Activated CD4-positive, alpha-beta T cell treated with anti-CD3 and anti-CD28 coated beads for 24 hours (primary cell): Measurements from ENCODE around the gene FBXL16.
A peak's percentile ranks its signal among the peaks of the same experiment; 100 is the strongest.
"Not testable (repeated sequence)": the region's sequence is repeated elsewhere in the genome, so short reads cannot be mapped to it uniquely, and the experiment has no call there.

Experiments
- DNase-seq, 2 donors: peaks; one replicate each; pipeline ENCODE4 v3.0.0-alpha.2; 2020; ENCODE audit warnings: low read depth in 2 of 2

Gene FBXL16

DNA sequence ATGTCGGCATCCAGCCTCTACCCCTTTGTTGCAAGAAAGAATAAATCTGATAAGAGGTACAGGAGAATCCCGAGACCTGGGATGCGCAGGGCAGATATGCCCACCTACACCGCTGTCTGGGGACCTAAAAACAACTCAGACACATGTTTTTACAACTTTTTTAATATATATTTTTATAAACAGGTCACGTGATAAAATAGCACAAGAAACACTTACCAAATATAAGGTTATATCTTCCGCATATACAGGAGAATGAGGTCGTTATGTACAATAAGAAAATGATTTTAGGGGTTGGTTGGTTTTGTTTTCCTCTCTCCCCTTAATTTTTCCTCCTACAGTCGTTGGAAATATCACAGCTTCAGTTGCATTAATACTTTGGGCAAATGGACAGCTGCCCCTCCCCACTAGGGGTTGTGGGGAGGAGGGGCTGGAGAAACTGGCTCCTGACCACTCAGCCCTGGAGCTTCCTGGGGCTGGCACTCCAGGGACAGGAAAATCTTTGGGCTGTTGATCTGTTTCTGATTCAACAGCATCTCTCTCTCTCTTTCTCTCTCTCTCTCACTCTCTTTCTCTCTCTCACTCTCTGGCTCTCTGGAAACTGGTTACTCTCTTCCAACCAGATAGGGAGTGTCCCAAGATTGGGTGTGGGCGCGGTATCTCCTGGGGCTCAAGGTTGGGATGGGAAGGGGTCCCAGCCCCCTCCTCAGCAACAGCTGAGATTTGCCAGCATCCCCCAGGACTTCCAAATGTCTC is 13.1 kb downstream of the FBXL16 start:
- DNase-seq: no peak

- not testable (repeated sequence) for DNase-seq
Measured at GRCh38 chr16:691242-691641, 14.4 kb downstream of the FBXL16 start.

GRCh38 chr16:689175-689897 is 16.3 kb downstream of the FBXL16 start:
- no peak for DNase-seq

DNA sequence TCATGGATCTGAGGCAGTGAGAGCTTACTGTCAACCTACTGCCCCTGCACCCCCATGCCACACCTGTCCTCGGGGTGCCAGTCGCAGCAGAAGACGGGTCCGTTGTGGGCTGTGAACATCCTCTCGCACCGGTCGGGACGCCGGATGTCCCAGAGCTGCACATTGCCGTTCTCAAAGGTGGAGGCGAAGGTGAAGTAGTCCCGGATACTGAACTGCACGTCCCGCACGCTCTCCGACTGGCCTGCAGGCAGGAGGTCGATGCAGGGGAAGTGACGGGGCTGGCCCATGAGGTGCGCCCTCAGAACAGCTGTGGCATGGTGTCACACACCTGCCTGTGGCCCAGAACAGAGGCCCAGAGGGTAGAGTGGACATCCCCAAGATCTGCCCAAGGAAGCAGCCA is 18.1 kb downstream of the FBXL16 start:
- DNase-seq: no peak

- no peak for DNase-seq
Measured at GRCh38 chr16:686459-687260, 18.9 kb downstream of the FBXL16 start.

GRCh38 chr16:685967-686366 is 19.6 kb downstream of the FBXL16 start:
- DNase-seq: no peak

GRCh38 chr16:684961-685696 is 20.5 kb downstream of the FBXL16 start:
- no peak for DNase-seq

GRCh38 chr16:684071-684794 is 21.4 kb downstream of the FBXL16 start, which contains the start of gene JMJD8:
Gene JMJD8 (minus strand): TSS chr16:684334. CDS start chr16:684319, 15 bp downstream.
- DNase-seq: peak; percentile 94 to 95

DNA sequence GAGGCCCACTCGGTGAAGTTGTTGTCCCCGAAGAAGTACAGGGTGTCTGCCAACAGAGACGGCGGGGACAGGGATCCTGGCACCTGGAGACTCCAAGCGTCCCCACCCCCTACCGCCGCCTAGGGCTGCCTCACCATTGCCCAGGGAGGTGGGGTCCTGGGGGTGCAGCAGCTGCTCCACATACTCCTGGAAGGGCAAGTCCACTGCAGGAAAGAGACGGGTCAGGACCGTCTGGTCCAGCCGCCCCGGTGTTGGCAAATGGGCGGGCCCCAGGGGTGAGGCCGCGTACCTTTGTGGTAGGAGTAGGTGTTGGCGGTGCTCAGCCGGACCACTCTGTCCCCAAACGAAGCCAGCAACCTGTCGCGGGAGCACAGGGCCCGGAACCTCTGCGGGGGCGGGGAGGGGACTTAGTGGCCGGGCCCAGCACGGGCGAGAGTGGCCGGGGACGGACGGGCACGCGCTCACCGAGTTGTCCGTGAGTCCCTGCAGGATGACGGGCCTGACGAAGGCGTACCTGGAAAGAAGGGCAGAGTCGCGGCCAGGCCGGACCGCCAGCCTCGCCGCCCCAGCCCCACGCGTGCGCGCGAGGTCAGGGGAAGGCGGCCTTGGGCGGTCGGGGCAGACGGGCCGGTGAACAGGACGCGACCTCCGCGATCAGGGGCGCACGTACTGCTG is 22.1 kb downstream of the FBXL16 start:
- no peak for DNase-seq

- no peak for DNase-seq
Measured at GRCh38 chr16:682493-683395, 22.9 kb downstream of the FBXL16 start.

DNA sequence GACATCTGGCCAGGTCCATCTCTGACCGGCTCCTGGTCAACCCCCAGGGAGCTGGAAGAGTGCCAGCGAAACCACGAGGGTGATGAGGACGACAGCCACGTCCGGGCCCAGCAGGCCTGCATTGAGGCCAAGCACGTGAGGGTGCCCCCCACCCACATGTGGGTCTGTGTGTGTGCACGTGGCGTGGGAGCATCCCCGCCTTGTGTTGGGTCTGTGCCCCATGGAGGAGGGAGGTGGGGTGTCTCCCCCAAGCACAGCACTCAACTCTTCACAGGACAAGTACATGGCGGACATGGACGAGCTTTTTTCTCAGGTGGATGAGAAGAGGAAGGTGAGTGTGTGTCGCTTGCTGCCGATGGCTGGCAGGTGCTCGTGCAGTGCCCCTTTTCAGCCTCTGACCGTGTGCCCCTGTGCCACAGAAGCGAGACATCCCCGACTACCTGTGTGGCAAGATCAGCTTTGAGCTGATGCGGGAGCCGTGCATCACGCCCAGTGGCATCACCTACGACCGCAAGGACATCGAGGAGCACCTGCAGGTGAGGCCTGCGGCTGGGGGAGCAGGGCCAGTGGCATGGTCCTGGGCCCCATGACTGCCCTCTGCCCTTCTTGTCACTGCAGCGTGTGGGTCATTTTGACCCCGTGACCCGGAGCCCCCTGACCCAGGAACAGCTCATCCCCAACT is 23.7 kb downstream of the FBXL16 start:
- DNase-seq: no peak

DNA sequence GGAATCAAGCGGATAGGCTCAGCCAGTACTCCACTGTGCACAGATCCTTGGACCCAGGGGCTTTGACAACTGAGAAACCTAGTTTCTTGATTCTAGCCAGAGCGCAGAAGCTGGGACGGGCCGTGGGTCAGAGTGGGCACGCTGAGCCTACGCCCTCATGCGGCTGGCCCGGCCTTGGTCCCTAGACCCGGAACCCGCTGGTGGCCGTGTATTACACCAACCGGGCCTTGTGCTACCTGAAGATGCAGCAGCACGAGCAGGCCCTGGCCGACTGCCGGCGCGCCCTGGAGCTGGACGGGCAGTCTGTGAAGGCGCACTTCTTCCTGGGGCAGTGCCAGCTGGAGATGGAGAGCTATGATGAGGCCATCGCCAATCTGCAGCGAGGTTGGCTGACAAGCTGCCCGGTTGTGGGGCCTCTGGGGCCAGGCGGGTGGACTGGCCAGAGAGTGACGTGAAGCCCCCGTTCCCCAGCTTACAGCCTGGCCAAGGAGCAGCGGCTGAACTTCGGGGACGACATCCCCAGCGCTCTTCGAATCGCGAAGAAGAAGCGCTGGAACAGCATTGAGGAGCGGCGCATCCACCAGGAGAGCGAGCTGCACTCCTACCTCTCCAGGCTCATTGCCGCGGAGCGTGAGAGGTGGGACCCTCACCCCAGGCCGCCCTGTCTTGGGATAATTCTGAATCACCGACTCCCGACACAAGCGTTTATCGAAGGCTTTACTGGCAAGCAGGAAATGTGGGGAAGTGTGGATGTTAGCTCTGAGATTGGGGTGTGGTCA is 24.4 kb downstream of the FBXL16 start:
- no peak for DNase-seq

GRCh38 chr16:680625-680945 is 25.0 kb downstream of the FBXL16 start:
- no peak for DNase-seq

DNA sequence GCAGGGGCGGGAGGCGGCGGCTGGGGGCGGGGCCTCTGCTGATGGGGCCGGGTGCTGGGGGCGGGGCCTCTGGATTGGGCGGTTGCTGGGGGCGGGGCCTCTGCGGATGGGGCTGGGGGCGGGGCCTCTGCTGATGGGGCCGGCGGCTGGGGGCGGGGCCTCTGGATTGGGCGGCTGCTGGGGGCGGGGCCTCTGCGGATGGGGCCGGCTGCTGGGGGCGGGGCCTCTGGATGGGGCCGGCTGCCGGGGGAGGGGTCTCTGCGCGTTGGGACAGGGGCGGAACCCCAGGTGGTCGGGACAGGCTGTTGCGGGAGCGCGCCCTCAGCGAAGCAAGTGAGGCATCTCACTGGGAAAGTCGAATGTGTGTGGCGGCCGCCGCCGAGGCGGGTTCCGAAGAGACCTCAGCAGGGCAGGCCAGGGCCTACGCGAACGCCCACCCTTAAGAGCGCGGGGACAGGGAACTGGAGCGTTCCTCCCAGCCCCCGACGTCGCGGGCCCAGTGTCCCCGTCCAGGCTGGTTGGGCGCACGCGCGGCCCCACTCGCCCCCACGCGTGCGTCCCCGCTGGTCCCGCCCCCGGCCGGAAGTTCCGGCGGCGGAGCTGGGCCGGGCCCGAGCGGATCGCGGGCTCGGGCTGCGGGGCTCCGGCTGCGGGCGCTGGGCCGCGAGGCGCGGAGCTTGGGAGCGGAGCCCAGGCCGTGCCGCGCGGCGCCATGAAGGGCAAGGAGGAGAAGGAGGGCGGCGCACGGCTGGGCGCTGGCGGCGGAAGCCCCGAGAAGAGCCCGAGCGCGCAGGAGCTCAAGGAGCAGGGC is 25.6 kb downstream of the FBXL16 start, which contains the start of gene STUB1:
TSS of gene STUB1 (plus strand) at position 597 of the 811 bp plus-strand sequence. CDS start at position 713, 116 bp downstream.
- peak; percentile 83 to 91 for DNase-seq

DNA sequence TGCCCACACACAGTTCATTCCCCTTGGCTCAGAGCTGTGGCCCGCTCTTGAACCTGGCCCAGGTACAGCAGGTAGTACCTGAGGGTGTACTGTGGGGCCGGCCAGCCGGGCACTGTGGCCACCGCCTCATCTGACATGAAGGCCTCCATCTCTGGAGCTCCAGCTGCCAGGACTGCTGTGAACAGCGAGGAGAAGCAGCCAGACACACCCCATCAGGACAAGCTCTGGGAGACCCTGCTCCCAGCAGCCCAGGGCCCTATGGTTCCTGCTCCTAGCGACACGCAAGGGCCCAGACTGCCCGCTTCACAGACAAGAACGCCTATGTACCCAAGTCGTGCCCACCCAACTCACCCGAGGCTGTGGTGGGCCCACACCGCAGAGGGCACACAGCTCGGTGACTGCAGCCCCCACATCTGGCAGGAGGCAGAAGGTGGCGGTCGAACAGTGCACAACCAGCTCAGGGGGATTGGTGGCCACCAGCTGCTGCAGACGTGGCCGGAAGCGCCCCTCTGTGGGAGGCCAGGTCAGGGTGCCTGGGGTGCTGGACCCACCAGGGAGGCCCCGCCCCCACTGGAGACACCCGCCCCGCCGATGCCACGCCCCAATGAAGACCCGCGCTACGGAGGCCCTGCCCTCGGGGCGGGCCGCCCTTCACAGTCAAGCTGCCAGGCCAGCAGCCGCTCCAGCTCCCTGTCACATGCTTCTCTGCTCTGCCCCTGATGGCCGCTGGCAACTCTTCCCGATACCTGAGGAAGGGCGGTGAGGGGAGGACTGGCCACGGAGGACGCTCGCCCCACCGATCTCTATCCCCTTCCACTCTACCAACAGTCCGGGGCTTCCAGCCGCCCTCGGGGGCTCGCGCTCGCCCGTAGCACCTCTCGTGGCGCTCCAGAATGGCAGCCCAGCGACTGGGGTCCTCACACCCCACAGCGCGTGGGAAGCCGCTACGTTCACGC is 26.5 kb downstream of the FBXL16 start:
- peak in 1 of 2 donors; percentile 24 for DNase-seq
